ENCODE results near the gene ANKRD33. TPM values are rescaled to one million over a fixed set of nuclear protein-coding genes. Genes with fewer than 3 reads are reported as not detected.

The ANKRD33 gene
- polyA plus RNA-seq, 2 donors = not detected

DNA sequence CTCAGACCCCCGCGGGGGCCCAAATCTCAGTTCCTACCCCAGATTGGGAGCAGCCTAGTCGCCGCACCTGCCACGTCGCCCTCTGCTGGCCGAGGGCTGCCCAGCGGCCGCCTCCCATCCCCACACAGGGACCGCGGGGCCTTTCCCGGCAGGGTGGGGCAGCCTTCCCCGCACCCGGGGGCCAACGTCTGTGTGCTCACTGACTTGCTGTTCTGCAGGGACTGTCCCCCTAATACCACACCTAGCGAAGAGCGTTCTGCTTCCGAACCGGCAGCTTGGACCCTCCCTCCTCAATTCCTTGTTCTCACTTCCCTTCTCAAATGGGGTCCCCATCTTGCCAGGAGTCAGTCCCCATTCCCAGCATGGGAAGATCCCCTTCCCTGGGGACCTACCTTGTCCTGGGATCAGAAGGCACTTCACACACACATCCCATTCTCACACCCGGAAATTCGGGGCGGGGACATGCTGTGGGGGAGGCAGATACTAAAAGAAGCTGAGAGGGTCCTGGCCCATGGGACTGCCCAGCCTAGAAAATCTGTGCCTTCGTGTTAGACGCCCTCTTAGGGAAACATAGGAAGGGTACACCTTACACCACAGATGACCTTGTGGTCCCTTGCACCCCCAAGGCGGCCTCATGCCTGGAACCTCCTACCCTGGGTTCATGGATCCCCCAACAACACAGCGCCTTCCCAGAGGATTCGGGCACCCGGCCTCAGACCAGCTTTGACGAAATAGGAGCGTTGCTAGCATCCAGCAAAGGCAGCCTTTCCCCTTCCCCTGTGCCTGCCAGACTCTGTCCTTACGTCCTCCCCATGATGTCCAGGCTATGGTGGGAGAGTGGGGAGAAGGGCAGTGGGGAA, 35.8 kb downstream of the ANKRD33 start:
- Histone ChIP-seq H3K36me3 (ENCODE audit: control insufficient read depth in 2 of 2, insufficient read depth in 2 of 2, low read length in 1 of 2) (no peaks in the 10 kb centered on the region), H3K4me3 (ENCODE audit: low read depth in 1 of 2, low read length in 2 of 2) (no peak overlapping the region), H3K4me1 (ENCODE audit: control insufficient read depth in 2 of 2, insufficient read depth in 2 of 2, low read length in 1 of 2) (peaks cover 0 to 9% of the 10 kb centered on the region in 2 donors), H3K9me3 (ENCODE audit: control insufficient read depth in 2 of 2, insufficient read depth in 1 of 2, low read depth in 1 of 2, low read length in 1 of 2) (no peaks in the 10 kb centered on the region), H3K27ac (ENCODE audit: low read depth in 2 of 2, low read length in 1 of 2) (peak overlapping the region; percentile 67 to 70), H3K27me3 (ENCODE audit: control insufficient read depth in 1 of 2, insufficient read depth in 2 of 2, low read length in 2 of 2) (no peaks in the 10 kb centered on the region)
- 30 to 32% methylated on average over 28 to 31 of the region's 31 CpGs for WGBS, 2 donors

DNA sequence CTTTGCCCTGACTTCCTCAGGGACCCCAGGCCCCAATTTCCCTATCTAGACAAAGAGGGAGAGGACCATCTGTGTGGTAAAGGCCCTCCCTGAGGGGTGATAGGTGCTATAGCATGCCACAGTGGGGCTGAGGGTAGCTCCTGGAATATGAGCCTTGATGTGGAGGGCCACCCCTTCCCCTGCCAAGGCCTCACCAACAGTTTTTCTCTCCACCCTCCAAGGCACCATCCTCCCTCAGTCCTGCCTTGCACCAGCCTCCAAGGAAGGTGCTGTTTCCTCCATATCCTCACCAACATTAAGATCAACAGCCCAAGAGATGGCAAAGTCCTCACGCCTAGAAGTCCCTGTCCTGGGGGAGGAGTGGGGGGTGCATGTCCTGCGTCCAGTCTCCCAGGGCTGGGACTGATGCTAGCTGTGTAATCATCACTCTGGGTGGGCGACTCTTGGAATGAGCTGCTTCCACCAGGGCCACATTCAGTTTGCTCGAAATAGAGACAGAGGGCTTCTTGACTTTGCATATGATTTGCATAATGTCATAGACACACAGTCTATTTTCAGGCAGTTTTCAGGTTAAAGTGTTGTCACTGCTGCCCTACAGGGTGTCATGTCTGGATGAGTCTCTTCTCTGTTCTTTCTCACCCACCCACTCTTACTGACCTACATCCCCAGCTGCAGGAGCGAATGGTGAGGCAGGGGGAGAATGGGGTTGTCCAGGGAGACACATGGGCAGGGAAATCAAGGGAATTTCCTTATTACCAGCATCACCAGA, 36.8 kb downstream of the ANKRD33 start:
- WGBS, 2 donors = 77 to 86% methylated on average over 5 of the region's 5 CpGs
- no peaks in the 10 kb centered on the region for H3K27me3 ChIP-seq (ENCODE audit: control insufficient read depth in 1 of 2, insufficient read depth in 2 of 2, low read length in 2 of 2)
- no peaks in the 10 kb centered on the region for H3K9me3 ChIP-seq (ENCODE audit: control insufficient read depth in 2 of 2, insufficient read depth in 1 of 2, low read depth in 1 of 2, low read length in 1 of 2)
- H3K4me1 ChIP-seq (ENCODE audit: control insufficient read depth in 2 of 2, insufficient read depth in 2 of 2, low read length in 1 of 2) = peaks cover 0 to 9% of the 10 kb centered on the region in 2 donors
- no peaks in the 10 kb centered on the region for H3K36me3 ChIP-seq (ENCODE audit: control insufficient read depth in 2 of 2, insufficient read depth in 2 of 2, low read length in 1 of 2)
- no peak overlapping the region for H3K4me3 ChIP-seq (ENCODE audit: low read depth in 1 of 2, low read length in 2 of 2)
- no peak overlapping the region for H3K27ac ChIP-seq (ENCODE audit: low read depth in 2 of 2, low read length in 1 of 2)

DNA sequence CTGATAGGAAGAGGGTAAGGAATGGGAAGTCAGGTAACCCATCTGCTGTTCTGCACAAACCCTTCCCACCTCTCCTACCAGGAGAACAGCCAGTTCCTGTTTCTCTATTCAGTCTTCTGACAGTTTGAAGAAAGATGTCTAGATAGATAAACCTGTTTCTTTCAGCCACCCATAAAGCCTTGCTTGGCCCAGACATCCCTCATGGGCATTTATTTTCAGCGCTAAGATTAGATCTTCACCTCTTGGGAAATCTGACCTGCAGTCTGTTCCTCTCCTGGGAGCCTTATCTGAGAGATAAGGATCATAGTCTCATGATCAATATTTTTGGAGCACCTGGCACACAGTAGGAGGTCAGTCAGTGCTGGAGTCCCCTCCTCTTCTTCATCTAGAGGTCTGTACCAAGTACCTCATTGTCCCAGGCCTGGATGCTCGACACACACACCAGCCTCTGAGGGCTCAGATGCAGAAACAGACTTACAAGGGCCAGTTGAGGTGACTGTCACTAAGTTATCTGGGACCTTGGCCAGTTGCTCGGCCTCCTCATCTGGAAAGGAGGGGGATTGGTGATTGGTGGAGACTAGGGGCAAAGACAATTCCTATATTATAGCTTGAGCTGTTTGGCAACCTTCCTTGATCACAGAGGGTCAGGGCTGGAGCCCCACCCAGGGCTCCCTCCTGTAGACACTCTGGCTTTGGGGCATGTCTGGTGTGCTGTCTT, 37.6 kb downstream of the ANKRD33 start:
- Histone ChIP-seq H3K4me3 (ENCODE audit: low read depth in 1 of 2, low read length in 2 of 2) (no peak overlapping the region), H3K9me3 (ENCODE audit: control insufficient read depth in 2 of 2, insufficient read depth in 1 of 2, low read depth in 1 of 2, low read length in 1 of 2) (no peaks in the 10 kb centered on the region), H3K36me3 (ENCODE audit: control insufficient read depth in 2 of 2, insufficient read depth in 2 of 2, low read length in 1 of 2) (no peaks in the 10 kb centered on the region), H3K27me3 (ENCODE audit: control insufficient read depth in 1 of 2, insufficient read depth in 2 of 2, low read length in 2 of 2) (no peaks in the 10 kb centered on the region), H3K4me1 (ENCODE audit: control insufficient read depth in 2 of 2, insufficient read depth in 2 of 2, low read length in 1 of 2) (peaks cover 0 to 9% of the 10 kb centered on the region in 2 donors), H3K27ac (ENCODE audit: low read depth in 2 of 2, low read length in 1 of 2) (peak overlapping the region in 1 of 2 donors; percentile 8)
- 68 to 79% methylated on average over 3 of the region's 3 CpGs for WGBS, 2 donors

DNA sequence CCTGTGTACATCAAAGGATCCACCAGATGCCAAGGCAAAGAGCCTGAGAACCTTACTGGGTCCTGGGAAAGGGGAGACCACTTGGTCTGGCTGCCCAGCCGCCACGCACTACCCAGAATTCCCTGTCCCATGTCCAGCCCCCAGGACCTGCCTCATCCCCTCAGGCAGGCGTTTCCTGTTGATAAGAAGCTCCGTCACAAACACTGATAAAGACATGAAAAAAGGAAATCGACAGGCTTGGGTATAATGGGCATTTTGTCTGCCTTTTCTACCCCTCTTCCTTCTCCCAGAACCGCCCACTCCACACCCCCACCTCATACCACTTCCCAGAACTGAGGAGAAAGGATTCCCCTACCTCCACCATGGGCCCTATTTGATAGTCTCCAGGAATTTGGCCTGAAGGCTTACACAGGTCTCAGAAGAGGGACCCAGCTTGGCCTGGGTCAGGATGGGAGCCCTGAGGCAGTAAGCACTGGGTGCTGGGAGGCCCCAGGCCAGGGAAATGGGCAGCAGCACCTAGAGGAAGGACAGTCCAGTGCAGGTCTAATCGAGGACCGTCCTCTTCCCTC, 38.2 kb downstream of the ANKRD33 start:
- Histone ChIP-seq H3K4me1 (ENCODE audit: control insufficient read depth in 2 of 2, insufficient read depth in 2 of 2, low read length in 1 of 2) (peaks cover 0 to 9% of the 10 kb centered on the region in 2 donors), H3K9me3 (ENCODE audit: control insufficient read depth in 2 of 2, insufficient read depth in 1 of 2, low read depth in 1 of 2, low read length in 1 of 2) (no peaks in the 10 kb centered on the region), H3K27ac (ENCODE audit: low read depth in 2 of 2, low read length in 1 of 2) (peak overlapping the region in 1 of 2 donors; percentile 6), H3K4me3 (ENCODE audit: low read depth in 1 of 2, low read length in 2 of 2) (no peak overlapping the region), H3K36me3 (ENCODE audit: control insufficient read depth in 2 of 2, insufficient read depth in 2 of 2, low read length in 1 of 2) (no peaks in the 10 kb centered on the region), H3K27me3 (ENCODE audit: control insufficient read depth in 1 of 2, insufficient read depth in 2 of 2, low read length in 2 of 2) (no peaks in the 10 kb centered on the region)
- 70 to 74% methylated on average over 8 of the region's 8 CpGs for WGBS, 2 donors

DNA sequence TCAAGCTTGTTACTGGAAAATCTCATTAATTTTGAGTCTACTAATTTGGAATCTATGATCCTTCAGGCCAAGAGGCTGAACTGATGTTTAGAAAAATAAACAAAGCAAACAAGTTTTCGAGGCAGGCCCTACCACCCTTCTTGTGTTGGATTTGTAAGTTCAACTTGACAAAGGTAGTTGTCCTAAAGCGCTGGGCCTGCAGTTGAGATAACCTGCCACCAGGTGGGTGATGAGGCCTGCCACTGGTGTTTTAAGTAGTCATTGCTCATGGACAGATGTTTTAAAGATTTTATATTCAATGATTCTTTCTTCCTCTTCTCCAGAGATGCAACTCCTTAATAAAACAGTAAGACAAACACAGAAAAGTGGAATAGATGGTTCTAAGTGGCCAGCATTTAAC, 38.8 kb downstream of the ANKRD33 start:
- no peaks in the 10 kb centered on the region for H3K36me3 ChIP-seq (ENCODE audit: control insufficient read depth in 2 of 2, insufficient read depth in 2 of 2, low read length in 1 of 2)
- no peak overlapping the region for H3K4me3 ChIP-seq (ENCODE audit: low read depth in 1 of 2, low read length in 2 of 2)
- WGBS, 2 donors = 64 to 71% methylated on average over 2 of the region's 2 CpGs
- H3K9me3 ChIP-seq (ENCODE audit: control insufficient read depth in 2 of 2, insufficient read depth in 1 of 2, low read depth in 1 of 2, low read length in 1 of 2) = no peaks in the 10 kb centered on the region
- no peak overlapping the region for H3K27ac ChIP-seq (ENCODE audit: low read depth in 2 of 2, low read length in 1 of 2)
- peaks cover 0 to 9% of the 10 kb centered on the region in 2 donors for H3K4me1 ChIP-seq (ENCODE audit: control insufficient read depth in 2 of 2, insufficient read depth in 2 of 2, low read length in 1 of 2)
- no peaks in the 10 kb centered on the region for H3K27me3 ChIP-seq (ENCODE audit: control insufficient read depth in 1 of 2, insufficient read depth in 2 of 2, low read length in 2 of 2)

DNA sequence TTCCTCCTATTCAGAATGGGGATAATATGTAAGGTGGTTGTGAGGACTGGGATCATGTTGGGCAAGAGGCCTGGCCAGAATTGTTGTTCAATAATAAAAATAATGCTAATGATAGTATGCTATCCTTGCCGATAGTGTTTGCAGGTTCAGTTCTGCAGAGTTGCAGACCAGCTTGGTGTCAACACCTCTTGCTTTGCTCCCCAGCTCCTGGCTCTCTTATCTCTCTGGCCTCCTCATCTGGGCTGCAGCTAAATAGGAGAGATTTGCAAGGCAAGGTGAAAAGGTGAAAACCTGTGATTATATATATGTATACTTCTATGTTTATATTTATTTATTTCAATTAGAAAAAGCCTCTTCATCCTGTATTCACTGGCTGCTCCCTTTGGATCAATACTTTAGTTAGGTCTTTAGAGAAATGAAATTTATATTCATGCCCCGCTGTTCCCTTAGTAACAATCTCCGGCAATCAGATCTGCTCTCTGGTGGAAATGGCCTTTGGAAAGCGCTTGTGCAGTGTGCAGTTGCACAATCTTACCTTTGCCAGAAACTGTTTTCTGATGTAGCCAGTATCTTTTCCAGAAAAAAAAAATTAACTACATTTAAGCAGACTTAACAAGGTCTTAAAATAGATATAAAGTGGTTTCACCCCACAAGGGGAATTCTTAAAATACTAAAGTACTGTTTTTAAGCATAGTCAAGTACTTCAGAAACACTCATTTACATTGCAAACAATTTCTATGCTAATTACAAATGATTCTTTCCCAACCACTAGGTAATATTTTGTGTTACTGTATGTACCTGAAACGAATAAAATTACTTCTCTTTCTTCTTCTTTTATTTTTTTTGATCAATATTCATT, 44.5 kb downstream of the ANKRD33 start:
- Histone ChIP-seq H3K27ac (ENCODE audit: low read depth in 2 of 2, low read length in 1 of 2) (no peak overlapping the region), H3K9me3 (ENCODE audit: control insufficient read depth in 2 of 2, insufficient read depth in 1 of 2, low read depth in 1 of 2, low read length in 1 of 2) (no peaks in the 10 kb centered on the region), H3K36me3 (ENCODE audit: control insufficient read depth in 2 of 2, insufficient read depth in 2 of 2, low read length in 1 of 2) (no peaks in the 10 kb centered on the region), H3K4me1 (ENCODE audit: control insufficient read depth in 2 of 2, insufficient read depth in 2 of 2, low read length in 1 of 2) (no peaks in the 10 kb centered on the region), H3K4me3 (ENCODE audit: low read depth in 1 of 2, low read length in 2 of 2) (no peak overlapping the region), H3K27me3 (ENCODE audit: control insufficient read depth in 1 of 2, insufficient read depth in 2 of 2, low read length in 2 of 2) (no peaks in the 10 kb centered on the region)
- WGBS, 2 donors = 66 to 81% methylated on average over 5 of the region's 5 CpGs

DNA sequence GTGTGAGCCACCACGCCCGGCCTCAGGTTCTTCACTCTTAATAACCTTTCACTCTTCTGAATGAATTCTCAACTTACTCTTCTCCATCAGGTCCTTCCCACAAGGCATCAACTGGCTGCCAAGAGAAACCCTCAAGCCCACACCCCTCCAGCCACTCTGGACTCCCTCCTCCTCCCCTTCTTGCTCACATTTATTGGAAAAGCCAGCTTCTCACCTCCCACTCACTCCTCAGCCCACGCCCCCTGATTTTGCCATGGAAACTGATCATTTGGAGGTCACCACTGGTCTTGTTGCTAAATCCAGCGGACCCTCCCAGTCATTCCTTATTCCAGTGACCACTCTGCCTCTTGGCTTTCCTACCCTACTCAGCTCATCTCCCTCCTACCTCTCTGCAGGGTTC, 46.2 kb downstream of the ANKRD33 start:
- Histone ChIP-seq H3K27me3 (ENCODE audit: control insufficient read depth in 1 of 2, insufficient read depth in 2 of 2, low read length in 2 of 2) (no peaks in the 10 kb centered on the region), H3K36me3 (ENCODE audit: control insufficient read depth in 2 of 2, insufficient read depth in 2 of 2, low read length in 1 of 2) (no peaks in the 10 kb centered on the region), H3K4me3 (ENCODE audit: low read depth in 1 of 2, low read length in 2 of 2) (no peak overlapping the region), H3K27ac (ENCODE audit: low read depth in 2 of 2, low read length in 1 of 2) (no peak overlapping the region), H3K9me3 (ENCODE audit: control insufficient read depth in 2 of 2, insufficient read depth in 1 of 2, low read depth in 1 of 2, low read length in 1 of 2) (no peaks in the 10 kb centered on the region), H3K4me1 (ENCODE audit: control insufficient read depth in 2 of 2, insufficient read depth in 2 of 2, low read length in 1 of 2) (peaks cover 0 to 5% of the 10 kb centered on the region in 2 donors)
- 95% methylated on average over 4 of the region's 4 CpGs for WGBS, 2 donors

DNA sequence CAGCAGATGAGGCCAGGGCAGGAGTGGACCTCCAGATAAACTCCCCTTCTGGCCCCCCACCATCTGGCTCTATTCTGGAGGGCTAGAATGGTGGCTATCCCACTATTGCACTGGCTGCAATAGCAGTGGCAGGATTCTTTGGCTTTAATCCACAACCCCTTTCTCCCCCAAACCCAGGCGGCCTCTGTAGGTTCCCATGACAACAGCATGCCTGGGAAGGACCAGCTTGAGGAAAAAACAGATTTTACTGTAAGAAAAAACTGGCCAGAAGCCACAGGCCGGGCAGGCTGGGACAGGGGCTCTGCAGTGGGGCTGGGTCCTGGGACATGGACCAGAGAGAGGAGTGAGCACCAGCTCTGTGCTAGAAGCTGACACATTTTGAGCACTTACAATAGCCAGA, 50.0 kb downstream of the ANKRD33 start:
- H3K36me3 ChIP-seq (ENCODE audit: control insufficient read depth in 2 of 2, insufficient read depth in 2 of 2, low read length in 1 of 2) = no peaks in the 10 kb centered on the region
- H3K4me3 ChIP-seq (ENCODE audit: low read depth in 1 of 2, low read length in 2 of 2) = no peak overlapping the region
- WGBS, 2 donors = 33 to 54% methylated on average over 2 of the region's 2 CpGs

More for the DNA sequence above, 50.0 kb downstream of the ANKRD33 start:
- Histone ChIP-seq H3K27ac (ENCODE audit: low read depth in 2 of 2, low read length in 1 of 2) (no peak overlapping the region), H3K4me1 (ENCODE audit: control insufficient read depth in 2 of 2, insufficient read depth in 2 of 2, low read length in 1 of 2) (peaks cover 2 to 18% of the 10 kb centered on the region in 2 donors), H3K27me3 (ENCODE audit: control insufficient read depth in 1 of 2, insufficient read depth in 2 of 2, low read length in 2 of 2) (no peaks in the 10 kb centered on the region), H3K9me3 (ENCODE audit: control insufficient read depth in 2 of 2, insufficient read depth in 1 of 2, low read depth in 1 of 2, low read length in 1 of 2) (no peaks in the 10 kb centered on the region)

Data from esophagus (tissue), 2 donors.